ENCODE data around the gene ARMC9.

DNA sequence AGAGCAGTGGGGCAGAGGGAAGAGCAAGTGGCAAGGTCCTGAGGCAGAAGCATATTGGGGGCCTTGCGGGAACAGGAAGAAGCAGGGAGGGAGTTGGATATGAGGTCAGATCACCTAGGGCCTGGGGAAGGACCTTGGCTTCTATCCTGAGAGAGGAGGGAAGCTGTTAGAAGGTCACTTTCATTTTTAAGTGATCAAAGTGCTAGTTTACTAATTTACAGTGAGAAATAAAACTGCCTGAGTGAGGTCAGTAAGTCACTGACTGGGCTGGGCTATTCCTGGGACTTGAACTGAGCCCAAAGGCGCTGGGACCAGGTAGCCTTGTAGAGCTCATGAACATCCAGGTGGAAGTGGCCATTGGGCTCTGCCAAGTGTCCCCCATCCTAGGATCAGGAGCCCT is 120.5 kb downstream of the ARMC9 start:
- TF ChIP-seq EP300 (IDR thresholded peaks at IDR 0.05) (no peak), POLR2A (IDR thresholded peaks at IDR 0.05) (no peak)
- TF ChIP-seq, protein P1, sequence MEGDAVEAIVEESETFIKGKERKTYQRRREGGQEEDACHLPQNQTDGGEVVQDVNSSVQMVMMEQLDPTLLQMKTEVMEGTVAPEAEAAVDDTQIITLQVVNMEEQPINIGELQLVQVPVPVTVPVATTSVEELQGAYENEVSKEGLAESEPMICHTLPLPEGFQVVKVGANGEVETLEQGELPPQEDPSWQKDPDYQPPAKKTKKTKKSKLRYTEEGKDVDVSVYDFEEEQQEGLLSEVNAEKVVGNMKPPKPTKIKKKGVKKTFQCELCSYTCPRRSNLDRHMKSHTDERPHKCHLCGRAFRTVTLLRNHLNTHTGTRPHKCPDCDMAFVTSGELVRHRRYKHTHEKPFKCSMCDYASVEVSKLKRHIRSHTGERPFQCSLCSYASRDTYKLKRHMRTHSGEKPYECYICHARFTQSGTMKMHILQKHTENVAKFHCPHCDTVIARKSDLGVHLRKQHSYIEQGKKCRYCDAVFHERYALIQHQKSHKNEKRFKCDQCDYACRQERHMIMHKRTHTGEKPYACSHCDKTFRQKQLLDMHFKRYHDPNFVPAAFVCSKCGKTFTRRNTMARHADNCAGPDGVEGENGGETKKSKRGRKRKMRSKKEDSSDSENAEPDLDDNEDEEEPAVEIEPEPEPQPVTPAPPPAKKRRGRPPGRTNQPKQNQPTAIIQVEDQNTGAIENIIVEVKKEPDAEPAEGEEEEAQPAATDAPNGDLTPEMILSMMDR (IDR thresholded peaks at IDR 0.05) = no peak

Measured in ovary (tissue), 3 donors.